Esophagus muscularis mucosa (tissue), 4 donors: ENCODE measurements around the gene RHCG. TPM values are rescaled to one million over a fixed set of nuclear protein-coding genes. Genes with fewer than 3 reads are reported as not detected.

ENCODE experiments used
- DNase-seq: peaks from one replicate; pipeline ENCODE4 v3.0.0-alpha.2; 2017; ENCODE audit errors: extremely low spot score
- H3K27ac ChIP-seq, 4 donors: fragments of 200-600 bp; sonication (generic); replicated peaks in 1 of 4; 1 replicate in 3 of 4; 2 replicates in 1 of 4; pipeline ENCODE4 v1.5.1; 2016 to 2019; ENCODE audit warnings: mild to moderate bottlenecking in 1 of 4
- H3K27me3 ChIP-seq, 4 donors: fragments of 200-600 bp; sonication (generic); one replicate each; pipeline versions ENCODE4 v1.5.1 to v1.6.0; 2016 to 2019
- H3K36me3 ChIP-seq, 4 donors: fragments of 200-600 bp; sonication (generic); one replicate each; pipeline ENCODE4 v1.5.1; 2016 to 2019
- H3K4me1 ChIP-seq, 4 donors: fragments of 200-600 bp; sonication (generic); one replicate each; pipeline ENCODE4 v1.5.1; 2016 to 2019
- H3K4me3 ChIP-seq, 4 donors: fragments of 200-600 bp; sonication (generic); 1 replicate in 2 of 4; 2 replicates in 2 of 4; pipeline ENCODE4 v1.5.1; 2016 to 2019; ENCODE audit warnings: mild to moderate bottlenecking in 4 of 4, moderate library complexity in 1 of 4
- H3K9me3 ChIP-seq, 4 donors: fragments of 200-600 bp; sonication (generic); 1 replicate in 3 of 4; 2 replicates in 1 of 4; pipeline ENCODE4 v1.5.1; 2016 to 2019
- CTCF ChIP-seq, 3 experiments: fragments of 200-600 bp in 2 of 3; fragments of 450-650 bp in 1 of 3; sonication (generic) in 2 of 3; IDR thresholded peaks; one replicate each; pipeline ENCODE4 v1.5.1; 2017 to 2019; ENCODE audit warnings: antibody characterized with exemption in 3 of 3, mild to moderate bottlenecking in 2 of 3, moderate library complexity in 1 of 3
- EP300 ChIP-seq: sonication (generic); formaldehyde crosslinking; IDR thresholded peaks from one replicate; pipeline ENCODE4 v1.6.1; 2017; ENCODE audit warnings: antibody characterized with exemption
- POLR2A ChIP-seq: fragments of 450-650 bp; IDR thresholded peaks from one replicate; pipeline ENCODE4 v1.6.1; 2017; ENCODE audit warnings: antibody characterized with exemption, moderate library complexity, mild to moderate bottlenecking, low read depth
- POLR2AphosphoS5 ChIP-seq, 2 donors: sonication (generic); formaldehyde crosslinking; IDR thresholded peaks; one replicate each; pipeline ENCODE4 v1.6.1; 2017; ENCODE audit warnings: antibody characterized with exemption in 2 of 2
- WGBS: methylation state at CpG from one replicate; pipeline ENCODE4 v1.1.5; 2018; 5-methylcytosine and 5-hydroxymethylcytosine counted together
- intact Hi-C: fragments of 100-400 bp; cut with DNase I; formaldehyde crosslinking; loops from one replicate; pipeline ENCODE4 v1.15.1; 2023
- total RNA-seq, 4 donors: library from RNA; depleted of rRNA; stranded (reverse); fragments of >200 nt; gene quantifications; one replicate each; pipeline versions ENCODE4 v1.1.0 to v1.2.1, GENCODE V29; 2016

Gene RHCG
- total RNA-seq, 4 donors from 2014 or later, result 1.2 TPM; not detected in 3

- no peak for TF ChIP-seq POLR2AphosphoS5 (IDR thresholded peaks at IDR 0.05)
- no peak for TF ChIP-seq POLR2A
- TF ChIP-seq EP300, result no peak
- TF ChIP-seq CTCF (IDR thresholded peaks at IDR 0.05), result no peak
- WGBS, result 89% methylated on average over 2 of the region's 2 CpGs
- Histone ChIP-seq H3K4me3 (peak overlapping the region in 2 of 4 donors; percentile 49 to 50), H3K27ac (no peak overlapping the region), H3K9me3 (no peaks in the 10 kb centered on the region), H3K27me3 (peaks cover 0 to 27% (median 0%) of the 10 kb centered on the region in 4 donors), H3K4me1 (peaks cover 12 to 13% (median 13%) of the 10 kb centered on the region in 4 donors), H3K36me3 (no peaks in the 10 kb centered on the region)
- intact Hi-C loops, result loop anchor here (1.0 to 10.0 kb wide), 2 partner anchors 72 to 225 kb away; no protein-coding TSS in a partner anchor
- DNase-seq, result no peak
Measured at GRCh38 chr15:89429986-89430385, 66.4 kb downstream of the RHCG start.

- Histone ChIP-seq H3K36me3 (no peaks in the 10 kb centered on the region), H3K4me3 (no peak overlapping the region), H3K4me1 (peaks cover 12 to 13% (median 13%) of the 10 kb centered on the region in 4 donors), H3K9me3 (no peaks in the 10 kb centered on the region), H3K27ac (no peak overlapping the region), H3K27me3 (peaks cover 0 to 27% (median 0%) of the 10 kb centered on the region in 4 donors)
- TF ChIP-seq EP300 (no peak), CTCF (IDR thresholded peaks at IDR 0.05) (no peak), POLR2A (no peak), POLR2AphosphoS5 (IDR thresholded peaks at IDR 0.05) (no peak)
- no peak for DNase-seq
- 54% methylated on average over 1 of the region's 1 CpG for WGBS
- intact Hi-C loops, result no loop called here
Measured at GRCh38 chr15:89429023-89429422, 67.4 kb downstream of the RHCG start.

GRCh38 chr15:89428246-89428645 lies 68.1 kb downstream of the RHCG start:
- WGBS, result 85% methylated on average over 2 of the region's 2 CpGs
- H3K4me3 ChIP-seq, result no peak overlapping the region
- TF ChIP-seq POLR2A, result no peak
- no peak for TF ChIP-seq CTCF (IDR thresholded peaks at IDR 0.05)
- TF ChIP-seq EP300, result no peak
- no peak for TF ChIP-seq POLR2AphosphoS5 (IDR thresholded peaks at IDR 0.05)
- no peak for DNase-seq
- no peak overlapping the region for H3K27ac ChIP-seq
- H3K27me3 ChIP-seq, result peaks cover 0 to 20% (median 0%) of the 10 kb centered on the region in 4 donors
- H3K9me3 ChIP-seq, result no peaks in the 10 kb centered on the region
- H3K36me3 ChIP-seq, result no peaks in the 10 kb centered on the region
- intact Hi-C loops, result no loop called here
- H3K4me1 ChIP-seq, result peaks cover 12 to 13% (median 13%) of the 10 kb centered on the region in 4 donors

- no peaks in the 10 kb centered on the region for H3K9me3 ChIP-seq
- H3K4me3 ChIP-seq, result no peak overlapping the region
- peaks cover 12 to 13% (median 13%) of the 10 kb centered on the region in 4 donors for H3K4me1 ChIP-seq
- peaks cover 0 to 29% (median 0%) of the 10 kb centered on the region in 4 donors for H3K27me3 ChIP-seq
- H3K36me3 ChIP-seq, result no peaks in the 10 kb centered on the region
- DNase-seq, result no peak
- TF ChIP-seq POLR2AphosphoS5 (IDR thresholded peaks at IDR 0.05), result no peak
- no peak for TF ChIP-seq POLR2A
- no peak for TF ChIP-seq CTCF (IDR thresholded peaks at IDR 0.05)
- H3K27ac ChIP-seq, result no peak overlapping the region
- intact Hi-C loops, result no loop called here
- 81% methylated on average over 5 of the region's 5 CpGs for WGBS
Measured at GRCh38 chr15:89426500-89426899, 69.9 kb downstream of the RHCG start.

GRCh38 chr15:89423981-89424380 lies 72.4 kb downstream of the RHCG start:
- TF ChIP-seq POLR2A (no peak), CTCF (IDR thresholded peaks at IDR 0.05) (no peak), POLR2AphosphoS5 (IDR thresholded peaks at IDR 0.05) (no peak), EP300 (no peak)
- no peak for DNase-seq
- WGBS, result 52% methylated on average over 8 of the region's 8 CpGs
- H3K9me3 ChIP-seq, result no peaks in the 10 kb centered on the region
- H3K27me3 ChIP-seq, result peaks cover 0 to 53% (median 0%) of the 10 kb centered on the region in 4 donors
- no peak overlapping the region for H3K4me3 ChIP-seq
- intact Hi-C loops, result no loop called here
- H3K27ac ChIP-seq, result no peak overlapping the region
- H3K36me3 ChIP-seq, result no peaks in the 10 kb centered on the region
- H3K4me1 ChIP-seq, result no peaks in the 10 kb centered on the region
